Stimulated activated CD8-positive, alpha-beta memory T cell treated with anti-CD3 and anti-CD28 coated beads, Interleukin-2, amount 100 ng/mL, for 48 hours (primary cell): ENCODE data around the gene CRIP1.

ENCODE experiments used
- DNase-seq, 2 donors: peaks; one replicate each; pipeline ENCODE4 v3.0.0-alpha.2; 2020; ENCODE audit warnings: low read depth in 2 of 2

Gene CRIP1, protein sequence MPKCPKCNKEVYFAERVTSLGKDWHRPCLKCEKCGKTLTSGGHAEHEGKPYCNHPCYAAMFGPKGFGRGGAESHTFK

DNA sequence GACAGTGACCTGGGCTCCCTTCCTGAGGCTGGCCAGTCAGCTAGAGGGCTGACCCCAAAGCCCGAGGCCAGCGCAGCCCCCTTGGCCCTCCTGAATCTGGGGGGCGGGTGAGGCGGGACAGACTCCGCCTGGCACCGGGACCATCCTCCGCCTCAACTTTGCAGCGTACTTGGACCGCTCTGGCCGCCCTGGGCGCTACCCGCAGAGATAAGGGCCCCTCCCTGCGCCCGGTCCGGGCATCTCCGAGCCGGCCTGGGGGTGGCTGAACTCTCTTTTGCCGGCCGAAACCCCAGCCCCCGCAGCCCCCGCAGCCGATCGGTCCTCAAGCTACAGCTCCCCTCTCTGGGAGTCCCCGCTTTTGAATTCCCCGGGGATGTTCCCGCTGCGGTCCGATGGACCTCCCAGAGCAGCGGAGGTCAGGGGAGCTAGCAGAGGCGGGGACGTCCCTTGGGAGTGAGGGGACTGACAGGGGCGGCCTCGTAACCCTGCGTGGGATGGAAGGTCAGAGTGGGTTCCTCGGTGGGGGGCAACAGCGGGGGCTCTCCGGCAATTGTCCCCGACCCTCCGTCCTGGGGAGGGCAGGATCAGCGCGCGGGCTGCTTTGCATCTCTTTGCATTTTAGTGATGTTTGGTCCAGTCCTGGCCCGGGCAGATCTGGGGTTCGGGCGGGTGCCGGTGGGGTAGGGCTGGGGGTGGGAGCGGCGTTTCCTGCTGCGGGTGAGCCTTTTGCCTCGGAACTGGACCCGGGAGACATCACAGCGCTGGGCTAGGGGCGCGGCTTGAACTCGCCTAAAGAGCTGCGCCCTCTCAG lies at the start of gene CRIP1:
CRIP1 (plus strand) TSS at position 724 of the 811 bp plus-strand sequence. CDS start 374 bp downstream, outside the sequence.
- no peak for DNase-seq

DNA sequence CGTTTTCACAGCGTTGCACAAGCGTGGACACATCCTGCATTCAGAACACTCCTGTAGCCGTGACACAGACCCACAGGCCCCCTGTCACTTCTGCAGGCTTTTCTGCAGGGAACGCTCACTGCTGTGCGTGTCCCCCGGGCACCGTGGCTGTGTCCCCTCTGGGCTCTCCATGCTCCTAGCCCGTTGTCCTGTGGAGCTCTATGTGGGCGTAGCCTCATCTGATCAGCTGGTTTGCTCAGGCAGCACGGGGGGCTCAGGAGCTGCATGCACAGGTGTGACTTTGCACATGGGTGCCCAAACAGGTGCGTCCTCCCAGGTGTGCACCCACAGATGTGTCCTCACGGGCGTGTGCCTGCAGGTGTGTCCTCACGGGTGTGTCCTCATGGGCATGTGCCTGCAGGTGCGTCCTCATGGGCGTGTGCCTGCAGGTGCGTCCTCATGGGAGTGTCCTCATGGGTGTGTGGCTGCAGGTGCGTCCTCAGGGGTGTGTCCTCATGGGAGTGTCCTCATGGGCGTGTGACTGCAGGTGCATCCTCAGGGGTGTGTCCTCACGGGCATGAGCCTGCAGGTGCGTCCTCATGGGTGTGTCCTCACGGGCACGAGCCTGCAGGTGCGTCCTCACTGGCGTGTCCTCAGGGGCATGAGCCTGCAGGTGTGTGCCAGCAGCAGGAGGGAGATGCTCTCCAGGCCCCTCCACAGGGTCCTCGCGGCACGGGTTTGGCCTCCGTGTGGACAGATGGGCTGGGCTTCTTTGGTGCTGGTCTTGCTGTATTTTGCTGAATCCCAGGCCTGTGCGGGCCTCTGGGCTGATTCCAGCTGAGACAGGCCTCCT lies 49.6 kb upstream of the CRIP1 start:
- no peak for DNase-seq

DNA sequence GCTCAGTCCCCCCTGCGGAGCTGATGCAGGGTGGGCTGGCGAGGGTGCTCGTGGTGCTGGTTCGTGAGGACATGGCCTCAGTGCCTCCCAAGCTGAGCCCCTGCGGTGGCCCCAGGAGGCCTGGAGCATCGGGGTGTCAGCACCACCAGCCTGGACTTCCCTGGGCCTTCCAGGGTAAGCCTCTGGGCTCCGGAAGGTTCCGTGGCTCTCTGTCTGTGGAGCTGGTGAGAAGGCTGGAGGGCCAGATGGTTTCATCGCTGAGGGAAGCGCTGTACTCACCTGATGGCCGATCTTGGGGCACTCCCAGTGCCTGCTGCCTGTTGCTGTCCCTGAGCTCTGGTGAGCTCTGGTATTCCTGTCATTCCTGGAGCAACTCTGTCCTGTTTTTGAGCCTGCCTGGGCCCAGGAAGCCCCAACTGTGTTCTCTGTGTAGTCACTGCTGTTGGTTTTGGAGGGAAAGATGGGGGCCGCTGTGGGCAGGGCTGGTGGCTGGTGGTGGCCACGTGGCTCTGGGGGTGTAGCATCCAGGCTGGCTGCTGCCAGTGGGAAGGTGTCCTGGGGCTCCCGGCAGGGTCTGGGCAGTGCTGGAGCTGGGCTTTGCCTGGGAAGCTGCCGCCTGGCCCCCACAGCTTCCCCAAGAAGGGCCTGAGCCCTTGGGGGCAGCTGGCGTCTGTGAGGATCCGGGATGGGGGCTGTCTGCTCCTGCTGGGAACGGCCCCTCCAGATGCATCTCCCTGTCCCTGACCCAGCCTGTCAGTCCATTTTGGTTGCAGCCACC lies 48.8 kb upstream of the CRIP1 start:
- no peak for DNase-seq

DNA sequence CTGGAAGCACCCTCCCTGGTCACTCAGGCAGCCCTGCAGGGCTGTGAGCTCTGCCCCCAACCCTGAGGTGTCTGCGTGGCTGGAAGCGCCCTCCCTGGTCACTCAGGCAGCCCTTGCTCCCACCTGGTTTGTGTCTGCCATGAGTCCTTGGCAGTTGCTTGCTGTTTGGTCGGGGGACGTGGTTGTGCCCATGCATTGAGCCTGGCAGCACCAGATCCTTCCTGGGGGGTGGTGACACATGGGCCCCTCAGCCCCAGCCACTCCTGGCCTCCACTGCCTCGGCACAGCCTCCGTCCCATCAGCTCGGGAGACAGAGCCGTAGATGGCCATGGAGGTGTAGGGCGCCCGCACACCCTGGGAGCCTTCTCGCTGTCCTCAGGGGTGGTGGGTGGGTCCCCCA lies 47.5 kb upstream of the CRIP1 start:
- DNase-seq = no peak

DNA sequence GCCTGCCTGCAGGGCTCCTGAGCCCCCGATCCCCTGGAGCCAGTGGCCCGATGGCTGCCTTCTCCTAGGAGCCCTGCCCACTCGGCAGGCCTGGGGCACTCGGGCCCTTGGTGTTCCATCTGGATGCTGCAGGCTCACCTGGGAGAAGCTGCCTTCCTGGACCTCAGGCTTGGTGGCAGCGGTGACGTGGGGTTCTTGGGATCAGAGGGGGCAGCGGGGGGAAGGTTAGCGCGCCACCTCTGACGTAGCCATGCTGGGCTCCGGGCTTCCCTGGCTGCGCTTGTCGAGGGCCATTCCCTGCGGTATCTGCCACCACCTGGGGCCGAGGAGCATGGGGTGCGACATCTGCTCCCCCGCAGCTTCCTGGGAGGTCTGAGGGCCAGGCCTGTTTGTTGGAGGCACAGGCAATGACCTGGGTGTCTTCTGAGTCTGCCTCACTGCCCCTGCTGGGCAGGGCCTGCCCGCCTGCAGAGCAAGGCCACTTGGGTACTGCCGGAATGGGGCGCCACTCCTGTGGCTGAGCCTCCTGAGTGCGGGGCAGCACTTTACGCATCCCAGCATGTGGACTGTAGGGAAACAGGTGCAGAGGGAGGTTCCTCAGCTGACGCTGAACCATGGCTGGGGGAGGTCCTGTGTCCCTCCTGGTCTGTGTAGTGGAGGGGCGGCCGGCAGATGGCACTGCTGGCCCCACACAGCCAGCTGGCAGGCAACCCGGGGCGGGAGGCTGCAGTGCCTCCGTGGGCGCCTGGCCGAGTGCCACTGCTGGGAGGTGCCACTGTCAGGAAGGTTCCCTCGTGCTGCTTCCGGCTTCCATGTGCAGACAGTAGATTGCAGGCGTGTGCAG lies 46.8 kb upstream of the CRIP1 start:
- DNase-seq = no peak

DNA sequence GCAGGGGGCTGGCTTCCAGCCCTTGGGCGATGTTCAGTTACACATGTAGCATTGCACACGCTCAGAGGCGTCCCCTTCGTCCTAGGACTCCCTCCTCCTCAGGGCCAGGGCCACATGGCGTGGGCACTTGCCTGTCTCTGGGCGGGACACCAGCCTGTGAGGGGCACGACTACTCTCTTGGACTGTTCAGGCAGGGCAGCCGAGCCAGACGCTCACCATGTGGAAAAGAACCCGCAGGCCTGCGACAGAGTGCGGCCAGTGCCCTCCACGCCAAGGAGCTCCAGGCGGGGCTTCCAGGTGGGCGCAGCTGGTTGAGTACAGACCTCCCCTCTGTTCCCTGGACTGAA lies 46.2 kb upstream of the CRIP1 start:
- no peak for DNase-seq

DNA sequence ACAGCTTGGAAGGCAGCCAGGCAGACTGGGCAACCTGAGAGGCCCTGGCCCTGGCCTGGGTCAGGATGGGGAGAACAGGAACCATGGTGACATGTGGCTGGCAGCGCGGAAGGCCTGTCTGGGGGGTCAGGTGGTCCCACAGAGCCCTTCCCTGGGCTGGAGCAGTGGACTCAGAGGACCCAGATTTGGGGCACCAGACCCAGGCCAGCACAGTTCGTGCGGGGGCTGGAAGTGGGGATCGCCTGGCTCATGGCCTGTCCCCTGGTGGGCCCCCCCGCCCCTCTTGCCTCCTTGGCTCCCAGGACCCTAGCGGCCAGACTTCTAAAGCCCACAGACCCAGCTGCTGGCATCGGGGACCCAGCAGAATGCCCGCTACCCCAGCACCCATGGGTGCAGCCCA lies 45.7 kb upstream of the CRIP1 start:
- no peak for DNase-seq

DNA sequence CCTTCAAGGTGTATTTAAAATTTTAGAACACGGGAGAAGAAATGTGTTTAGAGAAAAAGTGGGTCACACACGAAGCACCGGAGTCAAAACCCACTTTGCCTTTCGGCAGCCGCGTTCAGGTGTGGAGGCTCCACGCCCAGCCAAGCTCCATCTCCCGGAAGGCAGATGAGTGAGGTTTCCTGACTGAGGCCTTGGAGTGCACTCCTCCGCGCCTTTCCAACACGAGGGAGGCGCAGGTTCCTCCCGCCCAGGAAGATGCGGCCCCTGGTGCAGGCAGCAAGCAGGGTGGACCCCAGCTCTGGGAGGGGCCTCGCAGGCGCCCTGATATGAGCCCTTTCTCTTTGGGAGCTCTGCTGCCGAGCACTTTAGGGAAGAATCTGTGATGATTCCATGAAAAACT lies 44.6 kb upstream of the CRIP1 start:
- no peak for DNase-seq

DNA sequence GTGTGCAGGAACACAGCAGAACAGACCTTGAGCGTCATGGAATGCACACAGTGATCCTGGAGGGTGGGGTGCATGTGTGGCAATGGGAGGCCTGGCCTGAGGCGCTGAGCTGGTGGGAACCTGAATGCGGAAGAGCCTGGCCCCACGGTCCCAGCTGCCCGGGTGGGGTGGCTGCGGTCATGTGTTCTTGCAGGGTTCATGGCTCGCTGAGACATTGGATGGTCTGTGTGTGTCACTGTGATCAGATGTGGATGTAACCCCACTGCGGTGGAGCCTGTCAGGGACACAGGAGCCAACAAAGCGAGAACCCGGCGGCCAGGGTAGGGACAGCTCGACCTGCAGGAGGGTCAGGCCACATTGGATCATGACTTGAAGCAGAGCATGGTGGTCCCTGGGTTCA lies 43.9 kb upstream of the CRIP1 start:
- no peak for DNase-seq

DNA sequence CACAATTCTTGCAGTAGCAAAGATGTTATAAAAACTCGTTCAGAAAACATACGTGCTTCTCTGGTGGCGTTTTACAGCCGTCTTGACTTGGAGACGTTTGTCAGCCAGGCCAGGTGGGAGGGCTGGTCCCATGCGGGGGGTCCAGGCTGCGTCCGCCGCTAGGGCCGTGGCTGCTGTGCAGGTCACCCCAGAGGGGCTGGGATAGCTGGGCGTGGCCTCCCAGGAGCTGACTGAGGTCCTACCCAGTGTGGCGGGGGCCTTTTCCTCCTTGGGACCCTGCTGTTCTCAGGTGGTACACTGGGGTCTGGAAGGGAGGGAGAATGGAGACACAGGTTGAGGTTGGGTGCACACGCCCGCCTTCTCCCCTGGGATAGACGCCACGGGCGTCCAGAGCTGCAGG lies 41.8 kb upstream of the CRIP1 start:
- DNase-seq = no peak

DNA sequence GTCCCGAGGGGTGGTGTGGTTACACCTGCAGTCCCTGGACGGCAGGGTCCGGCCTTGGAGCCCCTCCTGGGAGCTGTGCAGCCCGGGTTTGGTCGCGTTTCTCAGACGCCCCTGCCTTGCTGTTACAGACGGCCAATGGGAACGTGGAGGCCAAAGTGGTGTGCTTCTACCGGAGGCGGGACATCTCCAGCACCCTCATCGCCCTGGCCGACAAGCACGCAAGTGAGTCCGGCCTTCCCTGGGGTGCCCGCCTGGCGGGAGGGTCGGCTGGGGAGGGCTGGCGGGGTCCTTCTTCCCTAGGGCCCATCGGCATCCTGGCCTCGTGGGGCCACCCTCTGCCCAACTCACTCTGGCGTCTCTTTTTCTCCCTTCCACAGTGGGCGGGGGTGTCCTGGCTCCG lies 41.4 kb upstream of the CRIP1 start:
- DNase-seq = no peak

DNA sequence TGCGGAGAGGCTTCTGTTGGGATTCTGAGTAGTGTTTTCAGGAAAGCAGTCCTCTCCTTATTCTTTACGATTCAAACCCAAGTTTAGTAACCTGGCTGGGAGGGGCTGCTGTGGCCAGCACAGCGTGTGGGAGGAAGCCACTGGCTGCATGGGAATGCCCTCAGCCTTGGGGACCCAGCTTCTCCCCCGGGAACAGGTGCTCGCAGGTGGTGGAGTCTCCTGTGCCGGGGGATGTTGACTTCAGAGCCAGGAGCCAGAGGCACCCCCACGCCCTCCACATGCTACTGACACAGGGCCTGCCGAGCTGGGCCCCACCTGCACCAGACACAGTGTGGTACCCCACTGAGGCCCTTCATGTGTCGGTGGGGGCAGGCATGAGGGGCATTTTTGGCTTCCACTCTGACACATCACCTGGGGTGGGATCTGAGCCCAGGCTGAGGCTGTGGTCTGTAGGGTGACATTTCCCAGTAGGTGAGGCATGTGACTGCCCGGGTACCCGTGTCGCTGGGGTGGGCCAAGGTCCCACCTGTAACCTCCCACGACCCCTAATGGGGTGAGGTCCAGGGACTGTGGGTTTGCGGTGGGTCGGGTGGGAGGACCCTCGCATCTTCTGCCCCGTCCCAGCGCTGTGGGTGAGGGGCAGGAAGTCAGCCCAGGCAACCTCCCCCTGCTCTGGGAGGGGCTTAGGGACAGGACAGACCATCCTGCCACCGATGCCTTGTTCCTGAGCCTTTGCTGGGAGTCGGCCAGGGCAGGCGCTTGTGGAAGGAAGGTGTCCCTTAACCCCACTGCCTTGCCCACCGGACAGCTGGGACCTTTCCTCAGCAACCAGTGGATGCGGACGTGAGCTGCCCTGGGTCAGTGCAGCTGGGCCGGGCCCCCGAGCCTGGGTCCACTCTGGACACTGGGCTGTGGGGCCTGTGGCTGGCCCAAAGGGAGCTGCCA lies 40.5 kb upstream of the CRIP1 start:
- no peak for DNase-seq

DNA sequence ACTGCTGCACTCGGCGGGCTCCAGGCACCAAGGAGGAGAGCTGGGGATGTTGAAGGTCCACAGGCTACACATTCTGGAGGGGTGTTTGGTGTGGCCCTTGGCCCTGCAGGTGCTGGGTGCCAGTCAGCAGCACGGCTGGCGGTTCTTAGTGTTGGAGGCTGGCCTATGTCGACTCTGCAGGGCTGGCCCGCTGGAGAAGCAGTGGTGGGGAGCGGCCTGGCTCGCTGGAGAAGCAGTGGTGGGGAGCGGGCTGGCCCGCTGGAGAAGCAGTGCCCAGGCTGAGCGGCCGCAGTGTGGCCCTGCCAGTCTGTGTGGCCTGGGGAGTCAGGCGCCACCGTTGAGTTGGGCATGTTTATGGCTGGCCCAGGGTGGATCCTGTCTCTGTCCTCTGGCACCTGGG lies 39.7 kb upstream of the CRIP1 start:
- DNase-seq = no peak

DNA sequence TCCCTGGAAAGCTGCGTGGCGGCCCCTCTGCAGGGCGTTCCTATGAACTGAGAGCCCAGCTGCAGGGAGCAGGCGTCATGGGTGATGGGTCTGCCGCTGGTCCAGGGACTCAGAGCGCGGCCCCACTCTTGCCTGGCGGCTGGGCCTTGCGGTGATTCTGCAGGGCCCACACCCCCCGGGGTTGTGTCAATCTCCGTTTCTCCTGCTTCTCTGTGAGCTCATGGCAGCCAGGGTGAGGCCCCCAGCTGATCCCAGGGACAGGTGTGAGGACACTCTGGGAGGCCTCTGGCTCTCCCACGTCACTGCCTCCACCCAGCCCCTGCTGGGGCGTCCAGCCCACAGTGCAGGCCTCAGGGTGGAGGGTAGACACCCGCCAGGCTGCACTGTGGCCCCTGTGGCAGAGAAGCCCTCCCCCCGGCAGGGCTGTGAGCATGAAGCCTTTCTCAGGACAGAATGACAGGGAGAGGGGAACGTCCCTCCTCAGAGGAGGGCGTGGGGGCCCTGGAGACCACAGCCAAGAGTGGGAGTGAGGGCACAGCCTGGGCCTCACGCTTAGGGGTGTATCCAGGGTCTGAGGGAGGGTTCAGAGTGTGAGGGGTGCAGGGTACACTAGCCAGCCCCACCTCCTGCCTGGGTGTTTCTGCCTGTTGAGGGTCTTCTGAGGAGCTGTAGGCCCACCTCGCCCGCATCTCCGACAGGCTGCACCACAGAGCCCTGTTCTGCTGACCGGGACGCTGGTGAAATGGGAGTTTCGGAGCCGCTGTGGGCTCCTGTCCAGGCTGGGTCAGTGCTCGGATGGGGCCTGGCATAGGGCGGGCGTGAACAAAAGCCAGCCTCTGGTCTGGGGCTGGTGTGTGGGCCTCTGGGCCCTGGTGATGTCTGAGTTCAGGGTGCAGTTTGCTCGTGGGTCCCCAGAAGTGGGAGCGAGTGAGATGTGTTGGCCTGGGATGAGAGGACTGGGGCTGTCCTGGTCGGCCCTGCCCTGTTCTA lies 38.7 kb upstream of the CRIP1 start:
- DNase-seq = no peak

DNA sequence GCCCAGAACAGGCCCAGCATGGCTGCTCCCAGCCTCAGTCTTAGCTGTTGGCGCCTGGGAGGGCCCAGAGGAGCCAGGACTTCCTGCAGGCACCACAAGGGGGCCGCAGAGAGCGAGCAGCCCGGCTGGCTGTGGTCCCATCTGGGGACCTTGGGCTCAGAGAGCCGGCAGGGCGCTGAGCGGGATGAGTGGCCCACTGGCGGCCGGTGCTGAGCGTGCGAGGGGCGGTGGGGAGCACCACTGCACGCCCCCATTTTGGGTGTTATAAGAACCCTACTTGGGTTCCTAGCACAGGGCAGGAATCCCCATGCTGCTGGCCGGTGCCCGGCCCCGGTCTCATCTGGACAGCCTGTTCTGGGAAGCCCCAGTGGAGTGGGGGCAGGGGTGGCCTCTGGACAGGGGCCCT lies 38.0 kb upstream of the CRIP1 start:
- peak; percentile 47 to 58 for DNase-seq

DNA sequence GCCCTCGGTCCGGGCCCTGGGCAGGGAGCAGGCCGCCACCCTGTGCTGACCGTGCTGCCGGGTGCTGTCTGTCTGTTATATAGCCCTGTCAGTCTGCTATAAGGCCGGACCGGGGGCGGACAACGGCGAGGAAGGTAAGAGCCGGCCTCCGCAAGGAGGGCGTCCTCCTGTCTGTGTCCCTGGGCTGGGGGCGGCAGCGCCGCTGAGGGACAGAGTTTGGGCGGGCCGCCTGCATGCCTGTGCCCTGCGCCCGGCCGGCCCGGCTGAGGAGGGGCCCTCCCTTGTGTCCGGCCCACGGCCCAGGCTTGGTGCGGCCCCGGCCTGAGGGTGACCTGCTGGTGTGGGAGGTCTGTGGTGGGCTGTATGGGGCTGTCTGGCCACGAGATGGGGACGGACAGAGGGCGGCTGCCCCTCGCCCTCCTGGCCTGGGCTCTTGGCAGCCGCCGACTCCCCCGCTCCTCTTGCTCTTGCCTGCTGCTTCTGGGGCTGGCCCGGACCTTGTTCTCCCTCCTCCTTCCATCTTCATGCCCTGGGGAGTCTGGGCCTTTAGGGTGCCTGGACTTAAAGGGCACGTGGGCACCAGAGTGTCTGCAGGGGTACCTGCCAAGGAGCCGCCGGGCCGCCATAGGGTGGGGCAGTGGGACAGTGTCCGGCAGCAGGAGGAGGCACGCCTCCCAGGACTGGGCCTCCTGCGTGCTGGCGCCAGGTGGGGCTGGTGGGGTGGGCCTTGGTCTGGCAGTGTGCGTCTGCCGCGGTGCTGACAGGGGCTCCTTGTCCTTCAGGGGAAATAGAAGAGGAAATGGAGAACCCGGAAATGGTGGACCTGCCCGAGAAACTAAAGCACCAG lies 37.2 kb upstream of the CRIP1 start:
- DNase-seq = no peak

DNA sequence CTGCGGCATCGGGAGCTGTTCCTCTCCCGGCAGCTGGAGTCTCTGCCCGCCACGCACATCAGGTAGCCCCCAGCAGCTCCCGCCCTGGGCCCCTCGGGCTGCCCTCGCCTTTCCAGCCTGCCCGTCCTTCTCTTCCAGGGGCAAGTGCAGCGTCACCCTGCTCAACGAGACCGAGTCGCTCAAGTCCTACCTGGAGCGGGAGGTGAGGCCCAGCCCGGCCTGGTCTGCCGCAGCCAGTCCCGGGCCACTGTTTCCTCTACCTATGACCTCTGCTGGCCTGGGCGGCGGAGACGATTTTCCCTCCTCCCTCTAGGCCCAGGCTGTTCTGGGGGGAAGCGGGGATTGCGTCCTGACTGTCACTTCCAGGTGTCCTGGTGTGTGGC lies 36.6 kb upstream of the CRIP1 start:
- no peak for DNase-seq
